Measurements from ENCODE around the gene VMP1. TPM values are rescaled to one million over a fixed set of nuclear protein-coding genes. Genes with fewer than 3 reads are reported as not detected.
"Not testable (repeated sequence)": the region's sequence is repeated elsewhere in the genome, so short reads cannot be mapped to it uniquely, and the experiment has no call there.

Gene VMP1
- total RNA-seq, 1 experiment from 2014 or later: 277 TPM

- Histone ChIP-seq H3K4me1 (peaks cover 84% of the 10 kb centered on the region), H3K27me3 (replicated peaks; ENCODE audit: control insufficient read depth, insufficient read depth, low read length) (no peaks in the 10 kb centered on the region), H3K36me3 (ENCODE audit: control insufficient read depth, insufficient read depth, low read length) (no peaks in the 10 kb centered on the region), H3K9me3 (no peaks in the 10 kb centered on the region), H3K4me3 (ENCODE audit: low read depth, low read length) (no peak overlapping the region)
- Mint-ChIP-seq H3K9me3 (ENCODE audit: unreplicated experiment) (no peaks in the 10 kb centered on the region), H3K4me3 (ENCODE audit: unreplicated experiment) (no peak overlapping the region), H3K27me3 (ENCODE audit: insufficient read depth, unreplicated experiment) (no peaks in the 10 kb centered on the region), H3K27ac (ENCODE audit: unreplicated experiment) (peak overlapping the region; percentile 98), H3K4me1 (ENCODE audit: low read depth, unreplicated experiment) (peaks cover 70% of the 10 kb centered on the region), H3K36me3 (ENCODE audit: insufficient read depth, unreplicated experiment) (peaks cover 79% of the 10 kb centered on the region)
- ChIA-PET POLR2A (interaction anchor here (0.6 kb wide), 2 partner anchors 21 to 116 kb away, joined by 3 to 6 read pairs; partner anchors contain the start of gene RNFT1), CTCF (interaction anchor here (1.0 to 2.5 kb wide), 2 partner anchors 11 kb away, joined by 5 to 9 read pairs; no protein-coding TSS in a partner anchor)
- no peak for TF ChIP-seq CTCF (IDR thresholded peaks at IDR 0.05; ENCODE audit: insufficient read depth in 1 of 2, low read depth in 1 of 2, low read length in 1 of 2, severe bottlenecking in 1 of 2, unreplicated experiment in 1 of 2)
- intact Hi-C loops (cut with micrococcal nuclease; ENCODE audit: unreplicated experiment): loop anchor here (5.0 kb wide), 1 partner anchor 141 kb away; the partner anchor contains the start of genes PTRH2 and VMP1
- peak; percentile 67 to 70 for DNase-seq
- BruUV-seq (replicated peaks): no TSS peak
Measured at GRCh38 chr17:59848778-59849177, 141.3 kb downstream of the VMP1 start.

- BruUV-seq (replicated peaks); H3K4me3 ChIP-seq (ENCODE audit: low read depth, low read length); POLR2A ChIA-PET; H3K36me3 ChIP-seq (ENCODE audit: control insufficient read depth, insufficient read depth, low read length); H3K9me3 ChIP-seq; H3K27me3 Mint-ChIP-seq (ENCODE audit: insufficient read depth, unreplicated experiment); intact Hi-C loops (cut with micrococcal nuclease; ENCODE audit: unreplicated experiment); H3K27me3 ChIP-seq (replicated peaks; ENCODE audit: control insufficient read depth, insufficient read depth, low read length); H3K4me3 Mint-ChIP-seq (ENCODE audit: unreplicated experiment); H3K9me3 Mint-ChIP-seq (ENCODE audit: unreplicated experiment): not testable (repeated sequence)
- H3K4me1 Mint-ChIP-seq (ENCODE audit: low read depth, unreplicated experiment): peaks cover 63% of the 10 kb centered on the region
- CTCF ChIA-PET: interaction anchor here (2.5 kb wide), 1 partner anchor 9 kb away, joined by 9 read pairs; no protein-coding TSS in a partner anchor
- peaks cover 71% of the 10 kb centered on the region for H3K36me3 Mint-ChIP-seq (ENCODE audit: insufficient read depth, unreplicated experiment)
- peaks cover 83% of the 10 kb centered on the region for H3K4me1 ChIP-seq
- H3K27ac Mint-ChIP-seq (ENCODE audit: unreplicated experiment): peak overlapping the region; percentile 98
- DNase-seq: peak in 1 of 2 experiments; percentile 17
Measured at GRCh38 chr17:59850311-59850710, 142.9 kb downstream of the VMP1 start.

- H3K9me3 Mint-ChIP-seq (ENCODE audit: unreplicated experiment): no peaks in the 10 kb centered on the region
- intact Hi-C loops (cut with micrococcal nuclease; ENCODE audit: unreplicated experiment): no loop called here
- no peaks in the 10 kb centered on the region for H3K27me3 Mint-ChIP-seq (ENCODE audit: insufficient read depth, unreplicated experiment)
- H3K4me1 Mint-ChIP-seq (ENCODE audit: low read depth, unreplicated experiment): peaks cover 57% of the 10 kb centered on the region
- no peaks in the 10 kb centered on the region for H3K36me3 ChIP-seq (ENCODE audit: control insufficient read depth, insufficient read depth, low read length)
- no peak overlapping the region for H3K4me3 Mint-ChIP-seq (ENCODE audit: unreplicated experiment)
- H3K27ac Mint-ChIP-seq (ENCODE audit: unreplicated experiment): peak overlapping the region; percentile 45
- POLR2A ChIA-PET: no interaction called here
- peaks cover 57% of the 10 kb centered on the region for H3K36me3 Mint-ChIP-seq (ENCODE audit: insufficient read depth, unreplicated experiment)
- no peak overlapping the region for H3K4me3 ChIP-seq (ENCODE audit: low read depth, low read length)
- DNase-seq: peak in 1 of 2 experiments; percentile 34
- H3K9me3 ChIP-seq: no peaks in the 10 kb centered on the region
- H3K4me1 ChIP-seq: peaks cover 83% of the 10 kb centered on the region
- no peak for TF ChIP-seq CTCF (IDR thresholded peaks at IDR 0.05; ENCODE audit: insufficient read depth in 1 of 2, low read depth in 1 of 2, low read length in 1 of 2, severe bottlenecking in 1 of 2, unreplicated experiment in 1 of 2)
- BruUV-seq (replicated peaks): no TSS peak
- no peaks in the 10 kb centered on the region for H3K27me3 ChIP-seq (replicated peaks; ENCODE audit: control insufficient read depth, insufficient read depth, low read length)
- CTCF ChIA-PET: no interaction called here
Measured at GRCh38 chr17:59851439-59852375, 144.3 kb downstream of the VMP1 start.

- intact Hi-C loops (cut with micrococcal nuclease; ENCODE audit: unreplicated experiment): loop anchor here (1.0 kb wide), 2 partner anchors 8 to 100 kb away; no protein-coding TSS in a partner anchor
- not testable (repeated sequence) for H3K4me3 ChIP-seq (ENCODE audit: low read depth, low read length); DNase-seq; BruUV-seq (replicated peaks); H3K27me3 ChIP-seq (replicated peaks; ENCODE audit: control insufficient read depth, insufficient read depth, low read length); H3K9me3 ChIP-seq; H3K36me3 ChIP-seq (ENCODE audit: control insufficient read depth, insufficient read depth, low read length); H3K27me3 Mint-ChIP-seq (ENCODE audit: insufficient read depth, unreplicated experiment); H3K9me3 Mint-ChIP-seq (ENCODE audit: unreplicated experiment)
- Mint-ChIP-seq H3K27ac (ENCODE audit: unreplicated experiment) (peak overlapping the region; percentile 97), H3K4me1 (ENCODE audit: low read depth, unreplicated experiment) (peaks cover 55% of the 10 kb centered on the region), H3K4me3 (ENCODE audit: unreplicated experiment) (peak overlapping the region; percentile 68), H3K36me3 (ENCODE audit: insufficient read depth, unreplicated experiment) (peaks cover 46% of the 10 kb centered on the region)
- peaks cover 82% of the 10 kb centered on the region for H3K4me1 ChIP-seq
- POLR2A ChIA-PET: interaction anchor here (1.0 kb wide), 1 partner anchor 10 kb away, joined by 3 read pairs; no protein-coding TSS in a partner anchor
- CTCF ChIA-PET: interaction anchor here (0.6 to 2.1 kb wide), 7 partner anchors 15 to 146 kb away, joined by 3 to 21 read pairs (median 4); partner anchors contain the start of genes PTRH2 and VMP1
Measured at GRCh38 chr17:59852847-59853167, 145.4 kb downstream of the VMP1 start.
